ENCODE data around the gene ALX3. TPM values are rescaled to one million over a fixed set of nuclear protein-coding genes. Genes with fewer than 3 reads are reported as not detected.

ALX3 gene
- polyA plus RNA-seq, 4 donors: not detected

DNA sequence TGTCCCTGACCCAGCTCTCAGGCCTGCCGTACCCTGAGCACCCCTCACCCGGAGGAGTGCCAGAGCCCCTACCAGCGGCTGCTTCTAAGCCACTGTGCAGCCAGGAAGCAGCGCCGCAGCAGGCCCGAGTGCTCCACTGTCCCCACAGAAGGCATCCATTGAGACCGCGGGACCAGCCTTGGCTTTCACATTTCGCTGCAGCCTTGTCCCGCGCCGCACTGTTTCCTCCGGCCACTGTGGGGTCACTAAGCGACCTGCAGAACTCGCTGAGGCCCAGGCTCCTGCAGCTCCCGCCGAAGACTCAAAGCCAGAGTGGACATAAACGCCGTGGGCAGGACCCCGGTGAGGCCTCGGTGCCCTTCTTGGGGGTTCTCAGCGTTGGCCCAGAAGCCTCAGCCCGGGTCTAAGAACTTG lies 3.0 kb downstream of the ALX3 start:
- DNase-seq (ENCODE audit: low read depth in 4 of 4, low spot score in 3 of 4): no peak

GRCh38 chr1:110065841-110066240 lies 4.6 kb downstream of the ALX3 start:
- no peak for DNase-seq (ENCODE audit: low read depth in 4 of 4, low spot score in 3 of 4)

DNA sequence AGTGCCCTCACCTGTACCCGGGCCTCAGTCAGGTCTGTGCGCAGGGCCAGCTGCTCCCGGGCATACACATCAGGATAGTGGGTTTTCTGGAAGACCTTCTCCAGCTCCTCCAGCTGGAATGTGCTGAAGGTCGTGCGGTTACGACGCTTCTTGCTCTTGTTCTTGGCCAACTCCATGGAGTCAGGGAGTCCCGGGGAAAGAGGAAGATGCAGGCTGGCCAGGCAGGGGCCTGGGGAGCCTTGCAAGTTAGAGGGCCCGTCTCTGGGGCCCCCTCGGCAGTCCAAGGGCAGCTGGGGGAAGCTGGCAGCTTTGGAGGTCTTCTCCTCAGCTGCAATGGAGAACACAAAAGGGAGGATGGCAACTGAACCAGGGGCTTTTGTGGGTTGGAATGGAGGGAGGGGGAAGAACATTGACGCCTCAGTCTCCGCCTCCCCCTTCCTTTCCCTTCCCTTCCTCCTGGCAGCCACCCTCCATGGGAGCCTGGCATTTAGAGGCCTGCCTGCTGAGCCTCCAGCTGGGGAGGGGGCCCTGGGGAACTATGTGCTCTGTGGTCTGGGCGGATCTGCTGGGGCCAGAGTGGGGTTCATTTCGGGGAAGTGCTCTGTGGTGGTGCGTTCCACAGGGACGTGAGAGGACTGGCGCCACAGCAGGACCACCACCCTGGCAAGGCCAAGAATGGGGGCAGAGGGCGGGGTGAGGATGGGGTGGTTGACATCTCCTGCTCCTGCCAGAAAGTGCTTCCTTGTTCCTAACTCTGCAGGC lies 5.7 kb downstream of the ALX3 start:
- no peak for DNase-seq (ENCODE audit: low read depth in 4 of 4, low spot score in 3 of 4)

GRCh38 chr1:110063781-110064180 lies 6.7 kb downstream of the ALX3 start:
- DNase-seq (ENCODE audit: low read depth in 4 of 4, low spot score in 3 of 4): no peak

- DNase-seq (ENCODE audit: low read depth in 4 of 4, low spot score in 3 of 4): no peak
These were observed 7.9 kb downstream of the ALX3 start for GRCh38 chr1:110062612-110063011.

- no peak for DNase-seq (ENCODE audit: low read depth in 4 of 4, low spot score in 3 of 4)
These were observed 9.1 kb downstream of the ALX3 start for GRCh38 chr1:110061341-110061740.

- DNase-seq (ENCODE audit: low read depth in 4 of 4, low spot score in 3 of 4): no peak
These were observed 9.8 kb downstream of the ALX3 start for GRCh38 chr1:110060662-110061060.

DNA sequence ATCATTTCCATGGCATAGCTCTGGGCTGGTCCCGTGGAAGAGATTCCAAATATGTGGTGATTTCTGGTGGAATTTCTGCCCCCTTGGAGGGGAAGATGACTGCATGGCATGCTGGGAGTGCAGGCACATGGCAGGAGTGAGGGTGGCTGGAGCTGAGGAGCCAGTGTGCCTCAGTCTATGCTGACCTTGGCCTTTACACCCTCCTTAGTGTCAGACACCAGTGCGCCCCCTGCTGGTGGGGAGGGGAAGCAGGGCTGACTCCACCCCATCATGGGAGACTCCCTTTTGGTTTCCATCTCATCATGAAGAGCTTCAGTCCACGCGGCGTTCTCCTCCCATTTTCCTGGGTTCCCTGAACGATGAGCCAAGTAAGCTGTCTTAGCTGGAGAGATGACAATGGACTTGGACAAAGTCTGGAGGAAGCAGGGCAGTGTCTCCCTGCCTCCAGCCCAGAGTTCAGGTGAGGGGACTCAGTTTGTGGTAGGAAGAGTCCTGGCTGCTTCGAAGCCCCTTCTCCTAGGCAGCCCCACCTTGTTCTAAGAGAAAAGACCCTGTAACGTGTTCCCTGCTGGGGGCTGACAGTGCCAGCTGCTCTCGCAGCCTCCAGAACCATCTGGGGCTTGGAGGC lies 10.3 kb downstream of the ALX3 start:
- DNase-seq (ENCODE audit: low read depth in 4 of 4, low spot score in 3 of 4): no peak

GRCh38 chr1:110059133-110059863 lies 11.2 kb downstream of the ALX3 start:
- no peak for DNase-seq (ENCODE audit: low read depth in 4 of 4, low spot score in 3 of 4)

DNA sequence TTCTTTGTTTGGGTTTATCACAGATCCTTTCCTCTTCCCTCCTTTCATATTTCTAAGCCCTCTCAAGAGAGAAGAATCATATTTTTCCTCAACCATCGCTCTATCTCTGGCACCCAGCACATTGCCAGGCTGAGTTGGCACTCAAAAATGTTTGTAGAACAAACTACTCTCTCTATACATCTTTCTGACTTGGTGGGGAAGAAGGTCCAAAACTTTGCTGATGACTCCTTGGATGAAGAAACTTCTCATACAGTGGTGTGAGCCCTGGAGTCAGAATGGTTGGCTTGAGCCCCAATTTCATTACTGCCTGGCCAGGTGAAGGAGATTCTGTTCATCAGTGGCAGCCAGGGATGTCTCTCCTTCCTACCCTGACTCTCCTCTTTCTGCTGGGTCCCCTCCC lies 11.9 kb downstream of the ALX3 start:
- no peak for DNase-seq (ENCODE audit: low read depth in 4 of 4, low spot score in 3 of 4)

DNA sequence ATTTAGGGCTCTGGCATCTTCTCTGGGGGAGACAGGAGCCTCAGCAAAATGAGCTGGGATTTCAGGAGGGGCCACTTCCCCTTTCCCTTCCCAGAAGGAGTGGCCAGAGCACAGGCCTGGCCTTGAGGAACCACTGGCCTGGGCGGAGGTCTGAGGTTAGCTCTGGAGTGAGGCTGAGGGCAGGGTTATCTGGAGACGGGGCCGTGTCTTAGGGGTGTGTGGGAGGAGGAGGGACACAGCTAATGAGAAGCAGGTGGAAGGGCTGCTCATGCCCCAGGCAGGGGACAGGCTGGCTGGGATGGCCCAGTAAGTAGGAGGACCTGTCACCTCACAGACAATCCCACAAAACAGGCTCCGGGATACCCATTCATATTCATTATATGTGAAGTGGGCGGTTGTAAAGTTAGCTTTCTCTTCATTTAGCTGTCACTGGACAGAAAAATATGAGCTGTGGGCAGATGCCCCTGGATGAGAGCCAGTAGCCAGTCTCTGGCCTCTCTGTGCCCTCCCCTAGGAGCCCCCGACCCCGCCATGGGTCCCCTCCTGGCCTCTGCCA lies 12.4 kb downstream of the ALX3 start:
- no peak for DNase-seq (ENCODE audit: low read depth in 4 of 4, low spot score in 3 of 4)

- DNase-seq (ENCODE audit: low read depth in 4 of 4, low spot score in 3 of 4): no peak
These were observed 13.7 kb downstream of the ALX3 start for GRCh38 chr1:110056776-110057175.

DNA sequence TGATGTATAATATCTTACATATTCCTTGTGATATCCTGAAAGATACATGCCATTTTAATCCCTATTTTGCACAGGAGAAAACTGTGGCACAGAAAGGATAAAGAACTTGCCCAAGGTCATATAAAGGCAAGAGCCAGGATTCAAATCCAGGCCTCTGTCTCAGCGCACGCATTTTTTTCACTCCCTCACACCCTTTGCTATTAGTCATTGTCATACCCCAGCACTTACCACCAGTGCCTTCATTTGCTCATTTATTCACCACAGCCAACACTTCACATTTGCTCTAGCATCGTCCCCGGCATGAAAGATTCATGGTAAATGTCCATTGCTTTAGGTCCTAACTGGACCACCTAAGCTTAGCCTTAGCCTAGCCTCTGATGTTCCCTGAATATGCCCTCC lies 14.2 kb downstream of the ALX3 start:
- no peak for DNase-seq (ENCODE audit: low read depth in 4 of 4, low spot score in 3 of 4)

GRCh38 chr1:110055493-110056284 lies 14.8 kb downstream of the ALX3 start:
- no peak for DNase-seq (ENCODE audit: low read depth in 4 of 4, low spot score in 3 of 4)

DNA sequence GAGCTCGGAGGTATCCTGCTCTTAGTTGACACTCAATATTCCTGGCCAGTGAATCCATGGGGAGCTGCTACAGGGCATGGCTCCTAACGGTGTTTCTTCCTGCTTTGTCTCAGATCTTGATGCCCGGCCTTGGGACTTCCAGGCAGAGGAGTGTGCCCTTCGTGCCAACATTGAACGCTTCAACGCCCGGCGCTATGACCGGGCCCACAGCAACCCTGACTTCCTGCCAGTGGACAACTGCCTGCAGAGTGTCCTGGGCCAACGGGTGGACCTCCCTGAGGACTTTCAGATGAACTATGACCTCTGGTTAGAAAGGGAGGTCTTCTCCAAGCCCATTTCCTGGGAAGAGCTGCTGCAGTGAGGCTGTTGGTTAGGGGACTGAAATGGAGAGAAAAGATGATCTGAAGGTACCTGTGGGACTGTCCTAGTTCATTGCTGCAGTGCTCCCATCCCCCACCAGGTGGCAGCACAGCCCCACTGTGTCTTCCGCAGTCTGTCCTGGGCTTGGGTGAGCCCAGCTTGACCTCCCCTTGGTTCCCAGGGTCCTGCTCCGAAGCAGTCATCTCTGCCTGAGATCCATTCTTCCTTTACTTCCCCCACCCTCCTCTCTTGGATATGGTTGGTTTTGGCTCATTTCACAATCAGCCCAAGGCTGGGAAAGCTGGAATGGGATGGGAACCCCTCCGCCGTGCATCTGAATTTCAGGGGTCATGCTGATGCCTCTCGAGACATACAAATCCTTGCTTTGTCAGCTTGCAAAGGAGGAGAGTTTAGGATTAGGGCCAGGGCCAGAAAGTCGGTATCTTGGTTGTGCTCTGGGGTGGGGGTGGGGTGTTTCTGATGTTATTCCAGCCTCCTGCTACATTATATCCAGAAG lies 16.7 kb downstream of the ALX3 start:
- DNase-seq (ENCODE audit: low read depth in 4 of 4, low spot score in 3 of 4): no peak

DNA sequence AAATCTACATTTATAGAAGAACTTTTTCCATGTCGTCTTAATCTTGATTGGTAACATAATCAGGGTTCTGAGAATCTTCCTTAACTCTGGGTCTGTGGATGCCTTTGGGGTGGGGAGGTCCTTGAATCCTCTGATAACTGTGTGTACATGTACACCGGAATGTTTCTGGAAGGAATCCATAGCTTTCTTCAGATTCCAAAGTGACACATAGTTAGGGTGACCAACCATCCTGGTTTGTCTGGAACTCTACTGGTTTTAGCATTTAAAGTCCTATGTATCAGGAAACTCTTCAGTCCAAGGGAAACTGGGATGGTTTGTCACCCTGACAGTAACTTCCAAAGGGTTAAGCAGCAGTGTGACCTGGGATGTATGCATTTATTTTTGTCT lies 19.2 kb downstream of the ALX3 start:
- no peak for DNase-seq (ENCODE audit: low read depth in 4 of 4, low spot score in 3 of 4)

GRCh38 chr1:110050602-110051261 lies 19.7 kb downstream of the ALX3 start:
- no peak for DNase-seq (ENCODE audit: low read depth in 4 of 4, low spot score in 3 of 4)

- no peak for DNase-seq (ENCODE audit: low read depth in 4 of 4, low spot score in 3 of 4)
These were observed 20.5 kb downstream of the ALX3 start for GRCh38 chr1:110049801-110050601.

Measured in left renal pelvis (tissue), 4 donors.